SIG-M5 (cell line): Measurements from ENCODE around the gene ITFG1.
"Not testable (repeated sequence)": the region's sequence is repeated elsewhere in the genome, so short reads cannot be mapped to it uniquely, and the experiment has no call there.

Source experiments
- DNase-seq: peaks from one replicate; lab custom pipeline; 2025; lab: John Stamatoyannopoulos, UW

ITFG1 gene

DNA sequence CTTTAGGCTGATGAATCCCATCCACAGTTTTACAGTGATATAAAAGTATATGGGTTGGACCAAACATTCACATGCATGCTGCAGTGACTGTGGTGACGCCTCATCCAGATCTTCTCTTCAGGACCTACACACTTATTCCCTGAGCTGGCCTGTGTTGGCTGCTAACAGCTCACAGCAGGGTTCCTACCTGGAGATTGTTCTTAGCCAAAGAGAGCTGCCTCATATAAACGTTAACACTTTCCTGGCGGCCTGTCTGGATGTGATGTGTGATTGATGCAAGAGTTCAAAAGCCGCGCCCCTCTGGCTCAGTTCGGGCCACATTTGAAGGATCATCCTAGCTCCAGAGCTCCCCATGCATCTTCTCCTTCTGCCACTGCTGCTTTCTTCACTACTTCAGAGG is 224.1 kb downstream of the ITFG1 start:
- DNase-seq, result no peak

GRCh38 chr16:47230296-47230695 is 230.6 kb downstream of the ITFG1 start:
- DNase-seq, result no peak

GRCh38 chr16:47229053-47230050 is 231.5 kb downstream of the ITFG1 start:
- DNase-seq, result no peak

- DNase-seq, result no peak
These were observed 232.6 kb downstream of the ITFG1 start for GRCh38 chr16:47228241-47228640.

DNA sequence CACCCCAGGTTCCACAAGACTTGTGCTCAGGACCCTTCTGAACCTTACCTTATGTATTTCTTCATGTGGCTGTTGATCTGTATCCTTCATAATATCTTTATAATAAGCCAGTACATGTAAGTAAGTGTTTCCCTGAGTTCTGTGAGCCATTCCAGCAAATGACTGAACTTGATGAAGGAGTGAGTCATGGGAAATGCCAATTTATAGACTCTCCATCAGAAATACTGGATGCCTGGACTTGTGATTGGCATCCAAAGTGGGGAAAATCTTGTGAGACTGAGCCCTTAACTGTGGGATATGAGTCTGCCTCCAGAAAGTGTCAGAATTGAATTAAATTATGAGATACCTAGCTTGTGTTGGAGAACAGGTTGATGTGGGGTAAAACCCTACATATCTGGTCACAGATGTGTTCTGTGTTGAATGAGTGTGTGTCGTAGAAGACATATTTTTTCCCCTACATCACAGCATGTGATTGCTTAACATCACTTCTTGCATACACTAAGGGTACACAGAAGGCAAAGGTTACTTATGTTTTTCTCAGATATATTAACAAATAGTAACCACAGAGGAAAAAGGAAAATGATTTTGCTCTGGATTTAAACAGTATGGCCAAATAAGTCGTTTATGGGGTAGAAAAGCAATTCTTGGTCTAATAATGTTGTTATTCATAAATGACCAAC is 247.0 kb downstream of the ITFG1 start:
- DNase-seq, result no peak

DNA sequence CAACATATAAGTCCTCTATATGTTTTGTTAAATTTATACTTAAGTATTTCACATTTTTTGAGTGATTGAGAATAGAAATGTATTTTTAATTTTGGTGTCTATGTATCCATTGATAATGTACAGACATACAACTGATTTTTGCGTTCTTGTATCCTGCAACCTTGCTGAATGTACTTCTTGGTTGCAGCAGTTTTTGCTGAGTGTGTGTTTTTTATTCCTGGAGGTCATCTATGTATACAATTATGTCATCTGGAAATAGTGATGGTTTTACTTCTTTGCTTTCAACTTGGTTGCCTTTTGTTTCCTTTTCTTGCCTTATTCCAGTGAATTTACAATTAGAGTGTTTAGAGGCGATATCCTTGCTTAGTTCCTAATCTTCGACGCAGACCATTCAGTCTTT is 249.6 kb downstream of the ITFG1 start:
- no peak for DNase-seq

DNA sequence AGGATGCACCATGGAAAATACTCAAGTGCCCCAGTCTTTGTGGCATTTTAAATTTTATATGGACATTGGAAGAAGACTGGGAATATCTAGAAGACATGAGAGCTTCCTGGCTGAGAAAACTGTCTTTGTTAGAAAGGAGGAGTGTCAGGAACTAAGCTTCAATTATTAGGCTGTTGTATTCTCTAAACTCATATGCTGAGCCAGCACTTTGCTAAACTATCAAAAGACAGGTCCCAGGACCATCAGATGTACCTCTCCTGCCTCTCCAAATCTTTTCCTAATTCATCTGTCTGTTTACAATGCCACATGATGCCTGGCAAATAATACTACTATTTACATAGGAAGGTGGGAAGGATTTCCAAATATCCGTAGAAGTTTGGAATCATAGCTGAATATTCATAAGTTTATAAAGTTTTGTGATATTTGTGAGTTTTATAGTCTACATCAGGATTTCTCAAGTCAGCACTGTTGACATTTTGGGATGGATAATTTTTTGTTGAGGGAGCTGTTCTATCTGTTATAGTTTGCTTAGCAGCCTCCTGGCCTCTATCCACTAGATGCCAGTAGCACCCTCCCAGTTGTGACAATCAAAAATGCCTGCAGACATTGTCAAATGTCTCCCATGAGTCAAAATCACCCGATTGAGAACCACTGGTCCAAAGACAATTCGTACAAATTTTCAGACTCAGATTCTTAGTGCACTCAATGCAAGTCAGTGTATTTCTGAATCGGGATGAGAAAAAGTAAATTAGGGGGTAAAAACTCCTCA is 255.9 kb downstream of the ITFG1 start:
- no peak for DNase-seq

DNA sequence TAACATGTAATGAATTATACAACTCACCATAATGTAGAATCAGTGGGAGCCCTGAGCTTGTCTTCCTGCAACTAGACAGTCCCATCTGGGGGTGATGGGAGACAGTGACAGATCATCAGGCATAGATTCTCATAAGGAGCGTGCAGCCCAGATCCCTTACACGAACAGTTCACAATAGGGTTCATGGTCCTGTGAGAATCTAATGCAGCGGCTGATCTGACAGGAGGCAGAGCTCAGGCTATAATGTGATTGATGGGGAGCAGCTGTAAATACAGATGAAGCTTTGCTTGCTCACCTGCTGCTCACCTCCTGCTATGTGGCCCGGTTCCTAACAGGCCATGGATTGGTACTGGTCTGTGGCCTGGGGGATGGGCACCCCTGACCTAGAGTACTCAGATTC is 257.4 kb downstream of the ITFG1 start:
- not testable (repeated sequence) for DNase-seq

DNA sequence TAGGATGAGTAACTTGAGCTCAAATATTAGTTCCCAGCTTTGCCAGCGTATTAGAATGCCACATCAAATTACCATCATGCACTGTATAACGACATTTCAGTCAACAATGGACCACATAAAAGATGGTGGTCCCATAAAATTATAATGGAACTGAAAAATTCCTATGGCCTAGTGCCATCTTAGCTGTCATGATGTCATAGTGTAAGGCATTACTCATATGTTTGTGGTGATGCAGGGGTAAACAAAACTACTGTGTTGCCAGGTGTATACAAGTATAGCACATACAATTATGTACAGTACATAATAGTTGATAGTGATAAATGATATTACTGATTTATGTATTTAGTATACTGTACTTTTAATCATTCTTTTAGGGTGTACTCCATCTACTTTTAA is 262.7 kb downstream of the ITFG1 start:
- DNase-seq, result no peak

- DNase-seq, result no peak
These were observed 263.2 kb downstream of the ITFG1 start for GRCh38 chr16:47197536-47198179.

GRCh38 chr16:47196457-47196856 is 264.4 kb downstream of the ITFG1 start:
- no peak for DNase-seq

DNA sequence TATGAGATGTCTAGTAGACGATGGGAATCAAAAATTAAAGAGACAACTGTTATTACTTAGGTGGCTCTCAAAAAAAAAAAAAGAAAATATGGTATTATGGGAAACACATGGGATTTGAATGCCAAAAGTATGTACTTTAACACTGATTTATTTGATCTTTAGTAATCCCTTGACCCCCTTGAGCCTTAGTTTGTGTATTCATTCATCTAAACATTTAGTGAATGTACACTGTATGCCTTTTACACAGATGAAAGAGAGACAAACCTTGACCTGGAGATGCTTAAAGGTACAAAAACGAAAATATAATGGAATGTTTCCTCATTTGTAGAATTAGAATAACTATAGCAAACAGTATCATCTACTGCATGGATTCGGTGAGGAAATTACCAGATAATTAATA is 278.5 kb downstream of the ITFG1 start:
- DNase-seq, result no peak

GRCh38 chr16:47181066-47181465 is 279.8 kb downstream of the ITFG1 start:
- not testable (repeated sequence) for DNase-seq

GRCh38 chr16:47180073-47180472 is 280.8 kb downstream of the ITFG1 start:
- no peak for DNase-seq

DNA sequence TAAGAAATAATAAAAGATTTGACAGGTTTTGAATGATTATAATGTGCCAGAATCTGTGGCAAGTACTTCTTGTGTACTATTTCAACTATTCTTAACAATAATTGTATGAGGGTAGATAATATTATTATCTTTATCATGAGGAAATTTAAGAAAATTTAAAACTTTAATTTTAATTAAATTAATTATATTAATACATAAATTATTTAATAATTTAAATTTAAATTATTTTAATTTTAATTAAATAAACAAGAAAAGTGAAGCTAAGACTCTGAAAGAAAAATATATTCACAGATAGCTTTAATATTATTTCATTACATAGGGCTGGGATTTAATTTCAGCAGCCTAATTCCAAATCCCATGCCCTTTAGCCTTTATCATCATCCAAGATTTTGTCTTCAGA is 285.7 kb downstream of the ITFG1 start:
- no peak for DNase-seq

DNA sequence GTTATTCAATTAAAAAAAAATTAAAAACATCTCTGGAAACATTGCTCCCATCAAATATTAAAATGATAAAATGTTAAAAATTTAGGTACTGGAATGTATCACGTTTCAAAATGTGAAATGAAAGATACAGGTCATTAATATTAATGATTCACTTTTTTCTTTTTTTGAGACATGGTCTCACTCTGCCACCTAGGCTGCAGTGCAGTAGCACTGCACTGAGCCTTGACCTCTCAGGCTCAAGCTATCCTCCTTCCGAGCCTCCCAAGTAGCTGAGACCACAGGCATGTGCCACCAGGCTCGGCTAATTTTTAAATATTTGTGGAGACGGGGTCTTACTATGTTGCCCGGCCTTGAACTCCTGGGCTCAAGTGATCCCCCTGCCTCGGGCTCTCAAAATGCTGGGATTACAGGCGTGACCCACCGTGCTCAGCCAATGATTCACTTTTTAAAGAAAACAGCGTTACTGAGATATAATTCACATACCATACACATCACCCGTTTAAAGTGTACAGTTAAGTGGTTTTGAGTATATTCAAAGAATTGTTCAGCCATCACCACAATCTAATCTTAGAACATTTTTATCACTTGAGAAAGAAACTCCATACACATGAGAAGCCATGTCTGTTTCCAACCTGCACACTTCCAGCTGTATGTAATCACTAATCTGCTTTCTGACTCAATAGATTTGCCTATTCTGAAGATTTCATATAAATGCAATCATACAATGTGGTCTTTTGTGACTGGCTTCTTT is 298.0 kb downstream of the ITFG1 start:
- no peak for DNase-seq

- DNase-seq, result no peak
These were observed 299.4 kb downstream of the ITFG1 start for GRCh38 chr16:47161464-47161863.

- no peak for DNase-seq
These were observed 300.4 kb downstream of the ITFG1 start for GRCh38 chr16:47160422-47160821.

GRCh38 chr16:47158992-47159391 is 301.9 kb downstream of the ITFG1 start:
- DNase-seq, result no peak

DNA sequence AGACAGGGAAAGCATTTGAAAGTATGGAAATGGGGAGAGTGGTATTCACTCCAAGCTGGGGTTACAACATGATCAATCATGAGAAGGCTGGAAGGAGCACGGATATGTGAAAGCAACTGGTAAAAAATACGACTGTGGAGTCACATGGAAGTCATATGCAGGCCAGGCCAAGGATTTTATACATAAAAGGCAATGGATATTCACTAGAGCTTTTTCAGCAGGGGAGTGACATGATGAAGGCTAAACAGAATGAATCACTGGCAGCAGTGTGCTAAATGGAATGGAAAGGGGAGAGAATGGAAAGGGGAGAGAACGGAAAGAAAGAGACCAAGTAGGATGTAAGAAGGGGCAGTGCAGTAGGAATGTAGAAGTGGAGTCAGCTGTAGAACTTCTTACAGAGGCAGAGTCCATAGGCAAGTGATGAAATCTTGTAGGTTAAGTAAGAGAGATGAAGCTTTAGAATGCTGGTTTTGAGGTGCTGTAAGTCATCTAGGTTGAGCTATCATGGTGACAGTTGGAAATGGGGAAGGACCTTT is 304.1 kb downstream of the ITFG1 start:
- DNase-seq, result no peak

DNA sequence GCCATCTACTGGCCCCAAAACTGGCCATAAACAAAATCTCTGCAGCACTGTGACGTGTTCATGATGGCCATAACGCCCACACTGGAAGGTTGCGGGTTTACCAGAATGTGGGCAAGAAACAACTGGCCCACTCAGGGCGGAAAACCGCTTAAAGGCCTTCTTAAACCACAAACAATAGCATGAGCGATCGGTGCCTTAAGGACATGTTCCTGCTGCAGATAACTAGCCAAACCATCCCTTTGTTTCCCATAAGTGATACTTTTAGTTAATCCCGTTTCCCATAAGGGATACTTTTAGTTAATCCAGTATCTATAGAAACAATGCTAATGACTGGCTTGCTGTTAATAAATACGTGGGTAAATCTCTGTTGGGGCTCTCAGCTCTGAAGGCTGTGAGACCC is 308.4 kb downstream of the ITFG1 start:
- DNase-seq, result not testable (repeated sequence)
